ENCODE data around the gene SESN3.
A peak's percentile ranks its signal among the peaks of the same experiment; 100 is the strongest.

Gene SESN3

GRCh38 chr11:95247883-95248282, 16.9 kb upstream of the SESN3 start:
- Histone ChIP-seq H3K27ac (ENCODE audit: low read depth, low read length) (no peak overlapping the region), H3K9ac (ENCODE audit: low read length) (no peak overlapping the region), H3K4ac (ENCODE audit: low read depth, low read length) (no peak overlapping the region), H2BK120ac (ENCODE audit: low read depth, low read length) (no peak overlapping the region), H3K79me1 (ENCODE audit: low read length) (no peaks in the 10 kb centered on the region), H3K23ac (ENCODE audit: low read length) (no peak overlapping the region), H4K8ac (ENCODE audit: low read depth, low read length) (no peak overlapping the region), H3K18ac (ENCODE audit: low read length) (no peak overlapping the region), H2BK15ac (replicated peaks; ENCODE audit: low read depth) (no peak overlapping the region), H3K36me3 (ENCODE audit: control insufficient read depth, insufficient read depth, low read length) (no peaks in the 10 kb centered on the region), H3K4me1 (ENCODE audit: control insufficient read depth, low read depth, low read length) (peaks cover 3% of the 10 kb centered on the region), H3K4me2 (ENCODE audit: low read length) (no peak overlapping the region), H2BK5ac (ENCODE audit: low read length) (no peak overlapping the region), H3K27me3 (ENCODE audit: insufficient read depth, low read length, poor library complexity) (no peaks in the 10 kb centered on the region), H2AK5ac (ENCODE audit: low read length) (no peak overlapping the region), H4K5ac (ENCODE audit: low read length) (no peak overlapping the region), H3K79me2 (ENCODE audit: control insufficient read depth, insufficient read depth, low read length) (no peaks in the 10 kb centered on the region), H3K4me3 (ENCODE audit: low read length) (no peak overlapping the region), H3K56ac (ENCODE audit: low read length) (no peak overlapping the region)
- no peak for DNase-seq
- WGBS (ENCODE audit: extremely low coverage, insufficient coverage, low lambda C conversion rate), result no CpG with 5 or more reads among the region's 3 CpGs

GRCh38 chr11:95247127-95247684, 16.2 kb upstream of the SESN3 start:
- Histone ChIP-seq H2BK120ac (ENCODE audit: low read depth, low read length) (no peak overlapping the region), H4K5ac (ENCODE audit: low read length) (no peak overlapping the region), H4K8ac (ENCODE audit: low read depth, low read length) (no peak overlapping the region), H2BK5ac (ENCODE audit: low read length) (no peak overlapping the region), H3K79me1 (ENCODE audit: low read length) (no peaks in the 10 kb centered on the region), H3K56ac (ENCODE audit: low read length) (no peak overlapping the region), H3K4me2 (ENCODE audit: low read length) (no peak overlapping the region), H3K23ac (ENCODE audit: low read length) (no peak overlapping the region), H3K27me3 (ENCODE audit: insufficient read depth, low read length, poor library complexity) (no peaks in the 10 kb centered on the region), H3K4me1 (ENCODE audit: control insufficient read depth, low read depth, low read length) (peaks cover 3% of the 10 kb centered on the region), H2BK15ac (replicated peaks; ENCODE audit: low read depth) (no peak overlapping the region), H3K4me3 (ENCODE audit: low read length) (no peak overlapping the region), H3K36me3 (ENCODE audit: control insufficient read depth, insufficient read depth, low read length) (no peaks in the 10 kb centered on the region), H3K18ac (ENCODE audit: low read length) (no peak overlapping the region), H3K79me2 (ENCODE audit: control insufficient read depth, insufficient read depth, low read length) (no peaks in the 10 kb centered on the region), H3K27ac (ENCODE audit: low read depth, low read length) (no peak overlapping the region), H2AK5ac (ENCODE audit: low read length) (no peak overlapping the region), H3K9ac (ENCODE audit: low read length) (no peak overlapping the region), H3K4ac (ENCODE audit: low read depth, low read length) (no peak overlapping the region)
- DNase-seq, result no peak
- no CpG with 5 or more reads among the region's 1 CpG for WGBS (ENCODE audit: extremely low coverage, insufficient coverage, low lambda C conversion rate)

- Histone ChIP-seq H3K27me3 (ENCODE audit: insufficient read depth, low read length, poor library complexity) (no peaks in the 10 kb centered on the region), H3K4me1 (ENCODE audit: control insufficient read depth, low read depth, low read length) (peaks cover 3% of the 10 kb centered on the region), H3K4ac (ENCODE audit: low read depth, low read length) (no peak overlapping the region), H3K79me1 (ENCODE audit: low read length) (no peaks in the 10 kb centered on the region), H3K9ac (ENCODE audit: low read length) (no peak overlapping the region), H3K36me3 (ENCODE audit: control insufficient read depth, insufficient read depth, low read length) (no peaks in the 10 kb centered on the region), H3K4me3 (ENCODE audit: low read length) (no peak overlapping the region), H4K8ac (ENCODE audit: low read depth, low read length) (no peak overlapping the region), H3K79me2 (ENCODE audit: control insufficient read depth, insufficient read depth, low read length) (no peaks in the 10 kb centered on the region), H3K27ac (ENCODE audit: low read depth, low read length) (no peak overlapping the region), H2AK5ac (ENCODE audit: low read length) (no peak overlapping the region), H2BK15ac (replicated peaks; ENCODE audit: low read depth) (no peak overlapping the region), H4K5ac (ENCODE audit: low read length) (no peak overlapping the region), H3K56ac (ENCODE audit: low read length) (no peak overlapping the region), H2BK120ac (ENCODE audit: low read depth, low read length) (no peak overlapping the region), H3K18ac (ENCODE audit: low read length) (no peak overlapping the region), H3K23ac (ENCODE audit: low read length) (no peak overlapping the region), H2BK5ac (ENCODE audit: low read length) (no peak overlapping the region), H3K4me2 (ENCODE audit: low read length) (no peak overlapping the region)
- no CpG with 5 or more reads among the region's 1 CpG for WGBS (ENCODE audit: extremely low coverage, insufficient coverage, low lambda C conversion rate)
- DNase-seq, result no peak
Measured at GRCh38 chr11:95245581-95245980, 14.6 kb upstream of the SESN3 start.

DNA sequence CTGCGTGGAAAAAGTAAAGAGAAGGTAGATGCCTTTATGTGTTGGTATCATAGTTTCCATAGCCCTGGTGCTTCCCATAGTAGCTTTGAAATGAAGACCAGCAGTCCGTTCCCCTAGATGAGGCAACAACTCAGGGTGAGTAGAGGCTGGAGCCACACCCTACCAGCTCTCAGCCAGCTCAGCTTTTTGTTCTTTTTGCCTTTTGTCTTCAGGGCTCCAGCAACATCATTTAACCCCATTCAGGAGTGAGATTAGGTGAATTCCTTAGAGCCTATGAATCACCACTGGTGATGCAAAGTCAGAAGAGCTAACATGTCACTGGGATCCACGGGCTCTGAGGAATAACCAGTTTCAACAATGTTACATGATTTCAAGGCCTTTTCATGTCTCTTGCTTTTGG, 14.0 kb upstream of the SESN3 start:
- H3K9ac ChIP-seq (ENCODE audit: low read length), result no peak overlapping the region
- H3K4me2 ChIP-seq (ENCODE audit: low read length), result no peak overlapping the region
- H4K5ac ChIP-seq (ENCODE audit: low read length), result no peak overlapping the region
- peak; percentile 82 for DNase-seq
- H2BK15ac ChIP-seq (replicated peaks; ENCODE audit: low read depth), result no peak overlapping the region
- no peaks in the 10 kb centered on the region for H3K79me2 ChIP-seq (ENCODE audit: control insufficient read depth, insufficient read depth, low read length)
- no CpG with 5 or more reads among the region's 3 CpGs for WGBS (ENCODE audit: extremely low coverage, insufficient coverage, low lambda C conversion rate)
- H4K8ac ChIP-seq (ENCODE audit: low read depth, low read length), result no peak overlapping the region
- no peak overlapping the region for H2AK5ac ChIP-seq (ENCODE audit: low read length)
- H3K23ac ChIP-seq (ENCODE audit: low read length), result no peak overlapping the region
- H3K36me3 ChIP-seq (ENCODE audit: control insufficient read depth, insufficient read depth, low read length), result no peaks in the 10 kb centered on the region
- no peak overlapping the region for H3K56ac ChIP-seq (ENCODE audit: low read length)
- H3K4ac ChIP-seq (ENCODE audit: low read depth, low read length), result no peak overlapping the region
- H2BK120ac ChIP-seq (ENCODE audit: low read depth, low read length), result no peak overlapping the region
- H3K4me3 ChIP-seq (ENCODE audit: low read length), result no peak overlapping the region
- H3K27me3 ChIP-seq (ENCODE audit: insufficient read depth, low read length, poor library complexity), result no peaks in the 10 kb centered on the region
- H2BK5ac ChIP-seq (ENCODE audit: low read length), result no peak overlapping the region
- peaks cover 3% of the 10 kb centered on the region for H3K4me1 ChIP-seq (ENCODE audit: control insufficient read depth, low read depth, low read length)
- H3K79me1 ChIP-seq (ENCODE audit: low read length), result no peaks in the 10 kb centered on the region
- no peak overlapping the region for H3K27ac ChIP-seq (ENCODE audit: low read depth, low read length)
- no peak overlapping the region for H3K18ac ChIP-seq (ENCODE audit: low read length)

- Histone ChIP-seq H2BK5ac (ENCODE audit: low read length) (no peak overlapping the region), H3K79me2 (ENCODE audit: control insufficient read depth, insufficient read depth, low read length) (no peaks in the 10 kb centered on the region), H3K4me3 (ENCODE audit: low read length) (no peak overlapping the region), H3K27ac (ENCODE audit: low read depth, low read length) (no peak overlapping the region), H2BK120ac (ENCODE audit: low read depth, low read length) (no peak overlapping the region), H4K5ac (ENCODE audit: low read length) (no peak overlapping the region), H3K18ac (ENCODE audit: low read length) (no peak overlapping the region), H3K56ac (ENCODE audit: low read length) (no peak overlapping the region), H3K36me3 (ENCODE audit: control insufficient read depth, insufficient read depth, low read length) (no peaks in the 10 kb centered on the region), H3K27me3 (ENCODE audit: insufficient read depth, low read length, poor library complexity) (no peaks in the 10 kb centered on the region), H3K23ac (ENCODE audit: low read length) (no peak overlapping the region), H4K8ac (ENCODE audit: low read depth, low read length) (no peak overlapping the region), H3K9ac (ENCODE audit: low read length) (no peak overlapping the region), H3K4me2 (ENCODE audit: low read length) (no peak overlapping the region), H3K4me1 (ENCODE audit: control insufficient read depth, low read depth, low read length) (peaks cover under 1% of the 10 kb centered on the region), H2AK5ac (ENCODE audit: low read length) (no peak overlapping the region), H3K79me1 (ENCODE audit: low read length) (no peaks in the 10 kb centered on the region), H2BK15ac (replicated peaks; ENCODE audit: low read depth) (no peak overlapping the region), H3K4ac (ENCODE audit: low read depth, low read length) (no peak overlapping the region)
- DNase-seq, result no peak
- no CpG with 5 or more reads among the region's 2 CpGs for WGBS (ENCODE audit: extremely low coverage, insufficient coverage, low lambda C conversion rate)
Measured at GRCh38 chr11:95243673-95244072, 12.7 kb upstream of the SESN3 start.

DNA sequence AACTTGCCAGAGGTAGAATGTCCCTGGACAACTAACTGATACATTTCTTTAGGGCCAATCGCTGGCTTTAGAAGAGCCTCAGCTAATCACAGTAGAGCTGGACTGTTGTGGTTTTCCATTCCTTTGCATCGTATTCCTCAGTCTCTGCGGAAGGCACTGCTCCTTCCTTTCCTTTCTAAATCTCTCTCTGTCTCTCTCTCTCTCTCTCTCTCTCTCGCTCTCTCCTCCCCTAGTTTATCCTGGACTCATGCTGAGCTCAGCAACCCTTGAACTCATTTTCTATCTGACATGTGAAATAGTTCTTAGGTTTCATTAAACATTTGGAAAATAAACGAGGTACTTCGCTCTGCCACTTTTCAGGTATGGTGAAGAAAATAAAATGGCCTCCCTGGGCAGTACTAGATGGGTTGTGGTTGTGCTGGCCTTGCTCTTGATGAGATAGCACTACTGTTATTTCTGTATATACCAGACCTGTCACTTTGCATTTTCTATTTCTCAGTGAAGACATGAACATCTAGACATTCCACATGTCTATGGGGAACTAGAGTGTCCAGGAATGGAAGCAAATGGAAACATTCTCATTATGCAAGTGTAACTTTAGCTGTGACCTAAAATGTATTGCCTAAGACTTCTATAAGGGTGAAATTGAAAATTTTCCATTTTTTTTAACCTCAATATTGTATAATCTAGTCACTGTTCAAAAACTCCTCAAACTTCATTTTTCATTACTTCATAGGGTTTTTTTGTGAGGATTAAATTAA, 12.0 kb upstream of the SESN3 start:
- Histone ChIP-seq H2BK15ac (replicated peaks; ENCODE audit: low read depth) (no peak overlapping the region), H3K4ac (ENCODE audit: low read depth, low read length) (no peak overlapping the region), H3K27ac (ENCODE audit: low read depth, low read length) (no peak overlapping the region), H3K27me3 (ENCODE audit: insufficient read depth, low read length, poor library complexity) (no peaks in the 10 kb centered on the region), H3K9ac (ENCODE audit: low read length) (no peak overlapping the region), H4K5ac (ENCODE audit: low read length) (no peak overlapping the region), H3K4me1 (ENCODE audit: control insufficient read depth, low read depth, low read length) (no peaks in the 10 kb centered on the region), H3K4me3 (ENCODE audit: low read length) (no peak overlapping the region), H3K56ac (ENCODE audit: low read length) (no peak overlapping the region), H3K4me2 (ENCODE audit: low read length) (no peak overlapping the region), H2BK5ac (ENCODE audit: low read length) (no peak overlapping the region), H3K18ac (ENCODE audit: low read length) (no peak overlapping the region), H3K36me3 (ENCODE audit: control insufficient read depth, insufficient read depth, low read length) (no peaks in the 10 kb centered on the region), H4K8ac (ENCODE audit: low read depth, low read length) (no peak overlapping the region), H2BK120ac (ENCODE audit: low read depth, low read length) (no peak overlapping the region), H3K79me1 (ENCODE audit: low read length) (no peaks in the 10 kb centered on the region), H3K23ac (ENCODE audit: low read length) (no peak overlapping the region), H2AK5ac (ENCODE audit: low read length) (no peak overlapping the region), H3K79me2 (ENCODE audit: control insufficient read depth, insufficient read depth, low read length) (no peaks in the 10 kb centered on the region)
- no CpG with 5 or more reads among the region's 6 CpGs for WGBS (ENCODE audit: extremely low coverage, insufficient coverage, low lambda C conversion rate)
- DNase-seq, result no peak
